GM12801 (cell line): ENCODE data around the gene BPTF.

Experiments
- TF ChIP-seq, protein P1 (sequence below): IDR thresholded peaks from one replicate; pipeline ENCODE4 v1.5.1; 2011; ENCODE audit warnings: control low read depth; ENCODE audit not compliant: insufficient read length; ENCODE audit errors: extremely low read depth

The BPTF gene

DNA sequence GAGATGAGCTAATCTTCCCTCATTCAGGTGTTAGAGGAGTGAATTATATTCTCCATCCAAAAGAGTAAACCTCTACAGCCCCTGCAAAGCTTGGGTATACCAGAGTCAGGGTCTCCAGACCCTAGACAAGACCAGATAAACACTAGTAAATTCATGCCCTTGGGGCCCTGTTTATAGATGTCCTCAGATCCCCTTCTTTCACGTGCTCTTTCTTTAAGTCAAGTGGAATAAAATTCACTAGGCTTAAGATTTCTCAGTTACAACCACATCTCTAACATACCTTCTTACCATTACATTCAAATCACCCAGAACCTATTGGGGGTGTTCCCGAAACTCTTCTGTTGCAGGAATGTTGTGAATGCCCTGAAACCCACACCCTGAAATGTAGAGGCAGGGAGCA, 173.2 kb downstream of the BPTF start:
- TF ChIP-seq, protein P1, sequence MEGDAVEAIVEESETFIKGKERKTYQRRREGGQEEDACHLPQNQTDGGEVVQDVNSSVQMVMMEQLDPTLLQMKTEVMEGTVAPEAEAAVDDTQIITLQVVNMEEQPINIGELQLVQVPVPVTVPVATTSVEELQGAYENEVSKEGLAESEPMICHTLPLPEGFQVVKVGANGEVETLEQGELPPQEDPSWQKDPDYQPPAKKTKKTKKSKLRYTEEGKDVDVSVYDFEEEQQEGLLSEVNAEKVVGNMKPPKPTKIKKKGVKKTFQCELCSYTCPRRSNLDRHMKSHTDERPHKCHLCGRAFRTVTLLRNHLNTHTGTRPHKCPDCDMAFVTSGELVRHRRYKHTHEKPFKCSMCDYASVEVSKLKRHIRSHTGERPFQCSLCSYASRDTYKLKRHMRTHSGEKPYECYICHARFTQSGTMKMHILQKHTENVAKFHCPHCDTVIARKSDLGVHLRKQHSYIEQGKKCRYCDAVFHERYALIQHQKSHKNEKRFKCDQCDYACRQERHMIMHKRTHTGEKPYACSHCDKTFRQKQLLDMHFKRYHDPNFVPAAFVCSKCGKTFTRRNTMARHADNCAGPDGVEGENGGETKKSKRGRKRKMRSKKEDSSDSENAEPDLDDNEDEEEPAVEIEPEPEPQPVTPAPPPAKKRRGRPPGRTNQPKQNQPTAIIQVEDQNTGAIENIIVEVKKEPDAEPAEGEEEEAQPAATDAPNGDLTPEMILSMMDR = no peak

DNA sequence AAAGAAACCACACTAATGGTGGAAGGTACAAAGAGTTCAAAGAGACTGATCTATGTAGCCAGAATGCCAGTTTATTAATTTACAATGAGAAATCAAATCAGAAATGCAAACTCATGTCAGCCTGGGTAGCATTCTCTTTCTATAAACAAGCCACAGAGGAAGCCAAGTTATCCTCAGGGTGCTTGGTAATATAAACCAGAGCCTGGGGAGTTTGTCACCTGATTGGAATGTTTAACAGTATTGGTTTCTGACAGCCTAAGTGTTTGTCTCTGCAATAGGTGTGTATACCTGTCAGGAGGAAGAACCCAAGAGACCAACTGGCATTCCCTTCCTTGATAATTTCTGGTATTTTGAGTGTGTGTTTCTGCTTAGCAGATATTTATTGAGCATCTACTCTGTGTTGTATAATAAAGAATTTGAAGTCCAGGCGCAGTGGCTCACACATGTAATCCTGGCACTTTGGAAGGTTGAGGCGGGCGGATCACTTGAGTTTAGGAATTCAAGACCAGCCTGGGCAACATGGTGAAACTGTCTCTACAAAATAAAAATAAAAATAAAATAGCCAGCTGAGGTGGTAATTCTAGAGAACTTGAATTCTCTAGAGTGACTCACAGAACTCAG, 174.1 kb downstream of the BPTF start:
- TF ChIP-seq, protein P1 = no peak

DNA sequence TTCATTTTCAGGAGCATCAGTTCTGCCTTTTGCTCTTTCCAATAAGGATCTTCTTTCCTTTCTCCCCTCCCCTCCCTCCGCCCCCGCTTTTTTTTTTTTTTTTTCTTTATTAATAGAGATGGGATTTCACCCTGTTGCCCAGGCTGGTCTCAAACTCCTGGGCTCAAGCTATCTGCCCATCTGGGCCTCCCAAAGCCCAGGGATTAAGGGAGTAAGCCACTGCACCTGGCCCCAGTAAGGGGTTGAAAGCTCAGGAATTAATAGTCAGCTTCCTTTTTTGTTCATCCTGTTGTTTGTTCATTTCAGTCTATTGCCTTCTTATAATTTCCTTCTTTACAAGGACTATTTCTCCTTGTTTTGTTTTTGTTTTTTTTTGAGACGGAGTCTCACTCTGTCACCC, 178.9 kb downstream of the BPTF start:
- TF ChIP-seq, protein P1 = no peak

DNA sequence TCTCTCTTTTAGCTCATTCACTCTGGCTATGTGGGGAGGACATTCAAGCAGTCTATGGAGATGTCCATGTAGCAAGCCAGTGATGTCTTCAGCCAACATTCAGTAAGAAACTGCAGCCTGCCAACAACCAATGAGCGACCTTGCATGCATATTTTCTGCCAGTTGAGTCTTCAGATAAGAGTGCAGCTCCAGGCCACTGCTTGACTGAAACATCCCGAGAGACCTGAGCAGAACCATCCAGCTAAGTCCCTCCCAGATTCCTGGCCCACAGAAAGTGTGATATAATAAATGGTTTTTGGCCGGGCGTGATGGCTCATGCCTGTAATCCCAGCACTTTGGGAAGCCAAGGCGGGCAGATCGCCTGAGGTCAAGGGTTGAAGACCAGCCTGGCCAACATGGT, 181.5 kb downstream of the BPTF start:
- TF ChIP-seq, protein P1 = no peak

DNA sequence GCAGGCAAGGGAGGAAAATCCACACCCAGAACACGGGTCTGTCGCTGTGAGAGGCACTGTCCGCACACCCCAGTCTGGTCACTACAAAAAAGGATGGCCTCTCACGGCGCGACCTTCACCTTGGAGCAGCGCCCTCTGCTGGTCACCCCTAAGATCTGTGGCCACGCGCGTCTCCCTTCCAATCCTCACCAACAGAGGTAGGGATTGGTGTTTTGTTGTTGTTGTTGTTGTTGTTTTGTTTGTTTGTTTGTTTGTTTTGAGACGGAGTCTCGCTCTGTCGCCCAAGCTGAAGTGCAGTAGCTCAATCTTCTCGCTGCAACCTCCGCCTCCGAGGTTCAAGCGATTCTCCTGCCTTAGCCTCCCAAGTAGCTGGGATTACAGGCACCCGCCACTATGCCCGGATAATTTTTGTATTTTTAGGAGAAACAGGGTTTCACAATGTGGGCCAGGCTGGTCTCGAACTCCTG, 185.9 kb downstream of the BPTF start:
- TF ChIP-seq, protein P1 = no peak

DNA sequence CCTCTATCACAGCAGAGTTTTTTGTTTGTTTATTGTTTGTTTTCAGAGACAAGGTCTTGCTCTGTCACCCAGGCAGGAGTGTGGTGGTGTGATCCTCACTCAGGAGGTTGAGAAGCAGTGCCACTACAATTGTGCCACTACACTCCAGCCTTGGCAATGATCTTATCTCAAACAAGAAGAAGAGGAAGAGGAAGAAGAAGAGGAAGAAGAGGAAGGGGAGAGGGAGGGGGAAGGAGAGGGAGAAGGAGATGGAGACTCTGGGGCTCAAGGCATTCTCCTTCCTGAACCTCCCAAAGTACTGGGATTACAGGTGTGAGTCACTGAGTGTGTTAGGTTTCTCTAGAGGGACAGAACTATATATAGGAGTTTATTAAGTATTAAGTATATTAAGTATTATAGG, 188.1 kb downstream of the BPTF start:
- TF ChIP-seq, protein P1 = no peak

DNA sequence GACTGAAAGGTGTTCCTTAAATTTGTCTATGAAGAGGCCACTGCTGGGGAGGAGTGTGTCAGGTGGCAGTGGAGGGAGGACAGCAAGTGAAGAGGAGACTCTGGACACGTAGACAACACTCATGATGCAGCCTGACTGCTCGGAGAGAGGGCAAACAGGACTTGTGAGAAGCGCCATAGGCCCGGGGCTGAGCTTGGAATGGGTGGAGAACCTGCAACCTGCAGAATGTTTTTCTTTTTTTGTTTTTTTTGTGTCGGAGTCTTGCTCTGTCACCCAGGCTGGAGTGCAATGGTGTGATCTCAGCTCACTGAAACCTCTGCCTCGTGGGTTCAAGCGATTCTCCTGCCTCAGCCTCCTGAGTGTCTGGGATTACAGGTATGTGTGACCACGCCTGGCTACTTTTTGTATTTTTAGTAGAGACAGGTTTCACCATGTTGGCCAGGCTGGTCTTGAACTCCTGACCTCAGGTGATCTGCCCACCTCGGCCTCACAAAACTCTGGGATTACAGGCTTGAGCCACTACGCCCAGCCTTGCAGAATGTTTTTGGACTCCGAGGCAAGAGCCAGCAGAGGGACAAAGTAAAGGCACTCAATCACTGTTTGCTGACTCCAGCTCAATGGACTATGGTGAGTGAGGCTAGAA, 189.9 kb downstream of the BPTF start:
- TF ChIP-seq, protein P1 = no peak
